Measurements from ENCODE around the gene MTERF2. TPM values are rescaled to one million over a fixed set of nuclear protein-coding genes. Genes with fewer than 3 reads are reported as not detected.

The MTERF2 gene
- total RNA-seq, 4 donors from 2014 or later = 5.0 to 24.6 (median 13.7) TPM

- H3K4me1 ChIP-seq = peaks cover 17 to 24% of the 10 kb centered on the region in 2 donors
- H3K4me3 ChIP-seq = peak overlapping the region in 3 of 4 donors; percentile 7 to 78 (median 69)
- peak overlapping the region in 3 of 4 donors; percentile 87 to 98 (median 94) for H3K27ac ChIP-seq
- in situ Hi-C loops (cut with MboI; ENCODE audit: low sequenced_read_pairs in 4 of 4) = loop anchor here in 1 of 4 donors (25.0 kb wide), 1 partner anchor 102 kb away; the partner anchor contains the start of gene CRY1
- no peaks in the 10 kb centered on the region for H3K27me3 ChIP-seq
- DNase-seq (peak in 1 of 2 donors; percentile 45), ATAC-seq (peak; percentile 34 to 37)
- no peaks in the 10 kb centered on the region for H3K9me3 ChIP-seq
- peak in 1 of 2 donors; percentile 54 for TF ChIP-seq POLR2A (IDR thresholded peaks at IDR 0.05)
- no peak for TF ChIP-seq CTCF (IDR thresholded peaks at IDR 0.05 in 4 of 5, conservative IDR thresholded peaks at IDR 0.05 in 1 of 5)
- peaks cover 0 to 18% of the 10 kb centered on the region in 2 donors for H3K36me3 ChIP-seq
- intact Hi-C loops (cut with DNase I; ENCODE audit: low total_unique reads) = no loop called here
These were observed 1.5 kb downstream of the MTERF2 start for GRCh38 chr12:106985479-106985878.

- TF ChIP-seq POLR2A (IDR thresholded peaks at IDR 0.05) = no peak
- no peak for TF ChIP-seq CTCF (IDR thresholded peaks at IDR 0.05 in 4 of 5, conservative IDR thresholded peaks at IDR 0.05 in 1 of 5)
- Histone ChIP-seq H3K4me1 (peaks cover 17 to 24% of the 10 kb centered on the region in 2 donors), H3K36me3 (peaks cover 0 to 18% of the 10 kb centered on the region in 2 donors), H3K9me3 (no peaks in the 10 kb centered on the region), H3K27me3 (no peaks in the 10 kb centered on the region), H3K27ac (peak overlapping the region in 1 of 4 donors; percentile 87), H3K4me3 (no peak overlapping the region)
- DNase-seq = no peak
- in situ Hi-C loops (cut with MboI; ENCODE audit: low sequenced_read_pairs in 4 of 4) (loop anchor here in 1 of 4 donors (25.0 kb wide), 1 partner anchor 103 kb away; the partner anchor contains the start of gene CRY1), intact Hi-C loops (cut with DNase I; ENCODE audit: low total_unique reads) (no loop called here)
- ATAC-seq = no peak
These were observed 2.3 kb downstream of the MTERF2 start for GRCh38 chr12:106984588-106985137.

GRCh38 chr12:106982229-106982628 is 4.7 kb downstream of the MTERF2 start:
- Histone ChIP-seq H3K36me3 (peaks cover 0 to 18% of the 10 kb centered on the region in 2 donors), H3K4me1 (peaks cover 32 to 42% of the 10 kb centered on the region in 2 donors), H3K27ac (no peak overlapping the region), H3K27me3 (no peaks in the 10 kb centered on the region), H3K9me3 (no peaks in the 10 kb centered on the region), H3K4me3 (no peak overlapping the region)
- no peak for TF ChIP-seq POLR2A (IDR thresholded peaks at IDR 0.05)
- no peak for TF ChIP-seq CTCF (IDR thresholded peaks at IDR 0.05 in 4 of 5, conservative IDR thresholded peaks at IDR 0.05 in 1 of 5)
- no peak for ATAC-seq
- intact Hi-C loops (cut with DNase I; ENCODE audit: low total_unique reads) = no loop called here
- DNase-seq = no peak
- in situ Hi-C loops (cut with MboI; ENCODE audit: low sequenced_read_pairs in 4 of 4) = loop anchor here in 1 of 4 donors (25.0 kb wide), 1 partner anchor 105 kb away; the partner anchor contains the start of gene CRY1

GRCh38 chr12:106981788-106982187 is 5.2 kb downstream of the MTERF2 start:
- Histone ChIP-seq H3K4me3 (no peak overlapping the region), H3K36me3 (peaks cover 0 to 18% of the 10 kb centered on the region in 2 donors), H3K4me1 (peaks cover 35 to 46% of the 10 kb centered on the region in 2 donors), H3K9me3 (no peaks in the 10 kb centered on the region), H3K27me3 (no peaks in the 10 kb centered on the region), H3K27ac (no peak overlapping the region)
- in situ Hi-C loops (cut with MboI; ENCODE audit: low sequenced_read_pairs in 4 of 4) = loop anchor here in 1 of 4 donors (25.0 kb wide), 1 partner anchor 106 kb away; the partner anchor contains the start of gene CRY1
- intact Hi-C loops (cut with DNase I; ENCODE audit: low total_unique reads) = no loop called here
- no peak for DNase-seq
- no peak for ATAC-seq
- TF ChIP-seq POLR2A (IDR thresholded peaks at IDR 0.05) (no peak), CTCF (IDR thresholded peaks at IDR 0.05 in 4 of 5, conservative IDR thresholded peaks at IDR 0.05 in 1 of 5) (no peak)
